Panc1 (cell line): ENCODE results near the gene CCDC88A. TPM values are rescaled to one million over a fixed set of nuclear protein-coding genes. Genes with fewer than 3 reads are reported as not detected.

Experiments
- ATAC-seq: fragments of 200-7000 bp; cut with Tn5 transposase; 2 replicates; pipeline ENCODE4 v1.9.1; 2020; ENCODE audit warnings: mild to moderate bottlenecking, moderate library complexity
- Bru-seq: library from RNA; stranded (reverse); fragments of 400-500 nt; gene quantifications from one replicate; lab custom pipeline; 2021; lab: Mats Ljungman, UMichigan
- BruChase-seq, 2 experiments: library from RNA; stranded (reverse); fragments of 400-500 nt; gene quantifications; one replicate each; lab custom pipeline; 2021; lab: Mats Ljungman, UMichigan
- BruUV-seq: library from RNA; stranded (reverse); fragments of 400-500 nt; replicated peaks from 2 replicates; lab custom pipeline; 2021; lab: Mats Ljungman, UMichigan
- CTCF ChIA-PET: fragments of 300-600 bp; sonication (Branson Sonifier 250); formaldehyde crosslinking; loops from one replicate; lab custom pipeline; 2022; ENCODE audit warnings: antibody characterized with exemption; lab: Charles Lee
- POLR2A ChIA-PET: fragments of 300-600 bp; sonication (Branson Sonifier 250); formaldehyde crosslinking; loops from one replicate; lab custom pipeline; 2022; ENCODE audit warnings: antibody characterized with exemption; lab: Charles Lee
- DNase-seq: peaks from one replicate; pipeline ENCODE4 v3.0.0-alpha.2; 2010; ENCODE audit warnings: low read depth, low spot score
- H3K27ac ChIP-seq: 2 replicates; pipeline ENCODE4 v1.5.1; 2011; ENCODE audit warnings: mild to moderate bottlenecking, low read length, inconsistent platforms
- H3K27me3 ChIP-seq: fragments of 200-500 bp; sonication (Bioruptor generic); 2 replicates; pipeline ENCODE4 v1.6.0; 2014; ENCODE audit warnings: low read length, inconsistent platforms; ENCODE audit not compliant: control insufficient read depth, insufficient read depth
- H3K36me3 ChIP-seq: fragments of 200-500 bp; sonication (Bioruptor generic); 2 replicates; pipeline ENCODE4 v1.5.1; 2014; ENCODE audit warnings: inconsistent platforms, mild to moderate bottlenecking, low read length, moderate library complexity; ENCODE audit not compliant: control insufficient read depth, insufficient read depth
- H3K4me1 ChIP-seq: 2 replicates; pipeline ENCODE4 v1.5.1; 2011; ENCODE audit warnings: inconsistent platforms, mild to moderate bottlenecking, low read length, moderate library complexity; ENCODE audit not compliant: control insufficient read depth, insufficient read depth
- H3K4me3 ChIP-seq, 2 experiments: 2 replicates each; pipeline ENCODE4 v1.5.1; 2011 to 2012; ENCODE audit warnings: low read depth in 2 of 2, low read length in 2 of 2, mild to moderate bottlenecking in 2 of 2, inconsistent platforms in 1 of 2, moderate library complexity in 1 of 2
- H3K9me3 ChIP-seq: fragments of 200-500 bp; sonication (Bioruptor generic); 2 replicates; pipeline ENCODE4 v1.5.1; 2014; ENCODE audit warnings: low read depth, mild to moderate bottlenecking, inconsistent platforms, low read length, moderate library complexity; ENCODE audit not compliant: control insufficient read depth, insufficient read depth
- POLR2AphosphoS5 ChIP-seq: IDR thresholded peaks from 2 replicates; pipeline ENCODE4 v1.6.1; 2012; ENCODE audit warnings: mild to moderate bottlenecking, low read depth, low read length, moderate library complexity
- REST ChIP-seq, 2 experiments: IDR thresholded peaks; 2 replicates each; pipeline ENCODE4 v1.6.1; 2011 to 2012; ENCODE audit warnings: low read depth in 2 of 2, control low read depth in 1 of 2, low read length in 1 of 2, mild to moderate bottlenecking in 1 of 2, moderate library complexity in 1 of 2; ENCODE audit not compliant: insufficient read depth in 1 of 2
- SIN3A ChIP-seq: IDR thresholded peaks from 2 replicates; pipeline ENCODE4 v1.6.1; 2012; ENCODE audit warnings: low read depth, mild to moderate bottlenecking, low read length, moderate library complexity, borderline replicate concordance; ENCODE audit not compliant: insufficient read depth
- TCF7L2 ChIP-seq: IDR thresholded peaks from 2 replicates; pipeline ENCODE4 v1.6.1; 2011; ENCODE audit warnings: mild to moderate bottlenecking, low read depth, low read length, inconsistent platforms
- in situ Hi-C: cut with HindIII; loops from 2 replicates; pipeline ENCODE4 v1.10.0; 2016; ENCODE audit warnings: low sequenced_read_pairs, low pct_unique_long_range_greater_than_20kb
- intact Hi-C: fragments of 100-400 bp; cut with micrococcal nuclease; formaldehyde crosslinking; loops from one replicate; pipeline ENCODE4 v1.10.0; 2022; ENCODE audit not compliant: unreplicated experiment
- long read RNA-seq: library from polyadenylated mRNA; unstranded; transcript quantifications from one replicate; pipeline ENCODE4 v2.0.0, GENCODE V29; 2021; ENCODE audit not compliant: unreplicated experiment
- polyA plus RNA-seq: library from polyadenylated mRNA; unstranded; fragments of >200 nt; gene quantifications from one replicate; pipeline ENCODE4 v1.2.1, GENCODE V29; 2012; ENCODE audit warnings: missing spikeins; ENCODE audit not compliant: insufficient read length
- total RNA-seq: library from RNA; stranded (reverse); gene quantifications from one replicate; pipeline ENCODE4 v1.2.1, GENCODE V29; 2021; ENCODE audit not compliant: unreplicated experiment
- TF ChIP-seq, protein P1 (sequence below): fragments of 450-650 bp; IDR thresholded peaks from 2 replicates; pipeline ENCODE4 v1.5.1; 2017; ENCODE audit warnings: mild to moderate bottlenecking

CCDC88A gene, protein sequence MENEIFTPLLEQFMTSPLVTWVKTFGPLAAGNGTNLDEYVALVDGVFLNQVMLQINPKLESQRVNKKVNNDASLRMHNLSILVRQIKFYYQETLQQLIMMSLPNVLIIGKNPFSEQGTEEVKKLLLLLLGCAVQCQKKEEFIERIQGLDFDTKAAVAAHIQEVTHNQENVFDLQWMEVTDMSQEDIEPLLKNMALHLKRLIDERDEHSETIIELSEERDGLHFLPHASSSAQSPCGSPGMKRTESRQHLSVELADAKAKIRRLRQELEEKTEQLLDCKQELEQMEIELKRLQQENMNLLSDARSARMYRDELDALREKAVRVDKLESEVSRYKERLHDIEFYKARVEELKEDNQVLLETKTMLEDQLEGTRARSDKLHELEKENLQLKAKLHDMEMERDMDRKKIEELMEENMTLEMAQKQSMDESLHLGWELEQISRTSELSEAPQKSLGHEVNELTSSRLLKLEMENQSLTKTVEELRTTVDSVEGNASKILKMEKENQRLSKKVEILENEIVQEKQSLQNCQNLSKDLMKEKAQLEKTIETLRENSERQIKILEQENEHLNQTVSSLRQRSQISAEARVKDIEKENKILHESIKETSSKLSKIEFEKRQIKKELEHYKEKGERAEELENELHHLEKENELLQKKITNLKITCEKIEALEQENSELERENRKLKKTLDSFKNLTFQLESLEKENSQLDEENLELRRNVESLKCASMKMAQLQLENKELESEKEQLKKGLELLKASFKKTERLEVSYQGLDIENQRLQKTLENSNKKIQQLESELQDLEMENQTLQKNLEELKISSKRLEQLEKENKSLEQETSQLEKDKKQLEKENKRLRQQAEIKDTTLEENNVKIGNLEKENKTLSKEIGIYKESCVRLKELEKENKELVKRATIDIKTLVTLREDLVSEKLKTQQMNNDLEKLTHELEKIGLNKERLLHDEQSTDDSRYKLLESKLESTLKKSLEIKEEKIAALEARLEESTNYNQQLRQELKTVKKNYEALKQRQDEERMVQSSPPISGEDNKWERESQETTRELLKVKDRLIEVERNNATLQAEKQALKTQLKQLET (N-terminal part only)
- total RNA-seq (99.8 TPM), Bru-seq, nascent RNA (percentile 88 among the genes with signal in this experiment), BruChase-seq, experiment 1, labeled RNA remaining after a 2-hour chase (percentile 88 among the genes with signal in this experiment), BruChase-seq, experiment 2, labeled RNA remaining after a 6-hour chase (percentile 92 among the genes with signal in this experiment)
- polyA plus RNA-seq: 30.8 TPM
- long read RNA-seq, full-length matches to known transcripts: 7 of 150 reads
- long read RNA-seq, partial matches to known transcripts: 114 of 150 reads
- long read RNA-seq, other reads (novel, unspliced or antisense): 29 of 150 reads

DNA sequence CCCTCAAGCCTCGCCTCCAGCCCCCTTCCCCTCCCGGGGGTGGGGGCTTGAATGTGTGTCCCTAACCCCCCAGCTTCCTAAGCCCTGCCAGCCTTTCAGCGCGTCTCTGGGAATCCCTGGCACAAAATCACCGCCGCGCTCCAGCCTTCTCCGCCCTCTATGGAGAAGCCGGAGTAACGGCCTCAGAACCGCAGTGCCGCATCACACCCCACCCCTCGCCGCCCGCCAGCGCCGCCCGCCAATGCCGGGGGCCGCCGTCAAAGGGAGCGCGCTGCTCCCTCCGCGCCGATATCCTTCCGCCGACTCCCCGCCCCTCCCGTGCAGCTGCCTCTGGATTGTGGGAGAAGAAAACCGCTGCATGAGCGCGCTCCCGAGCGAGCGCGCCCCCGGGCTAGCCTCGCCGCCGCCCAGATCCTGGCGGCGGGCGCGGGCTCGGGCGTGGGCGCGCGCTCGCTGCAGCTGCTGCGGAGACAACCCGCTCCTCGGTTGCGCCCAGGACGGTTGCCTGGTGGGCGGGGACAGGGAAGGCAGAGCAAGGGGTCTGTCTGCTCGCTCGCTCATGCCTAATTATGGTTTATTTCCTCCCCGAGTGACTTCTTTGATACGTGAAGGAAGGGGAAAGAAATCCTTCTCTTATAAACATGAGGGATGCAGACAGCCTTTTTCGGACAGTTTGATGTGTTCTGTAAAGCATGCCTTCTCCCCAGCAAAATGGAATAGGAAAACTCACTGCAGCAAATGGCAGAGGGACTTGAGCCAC is at the start of gene CCDC88A:
CCDC88A (minus strand) TSS at position 178 of the 760 bp plus-strand sequence. CDS start 777 bp downstream, outside the sequence.
- no TSS peak for BruUV-seq
- CTCF ChIA-PET: interaction anchor here (1.0 kb wide), 1 partner anchor 92 kb away, joined by 4 read pairs; no protein-coding TSS in a partner anchor
- no peaks in the 10 kb centered on the region for H3K27me3 ChIP-seq
- in situ Hi-C loops: no loop called here
- H3K27ac ChIP-seq: peak within 1 kb of the TSS; percentile 95
- peak; percentile 86; the same call in 1 of the 2 replicates for TF ChIP-seq SIN3A
- TF ChIP-seq REST (IDR thresholded peaks at IDR 0.05; ENCODE audit: insufficient read depth in 1 of 2, low read depth in 2 of 2, low read length in 1 of 2): peak; percentile 24 to 65; a peak in 1 of 4 replicates
- peak; percentile 98 for TF ChIP-seq TCF7L2
- TF ChIP-seq, protein P1, sequence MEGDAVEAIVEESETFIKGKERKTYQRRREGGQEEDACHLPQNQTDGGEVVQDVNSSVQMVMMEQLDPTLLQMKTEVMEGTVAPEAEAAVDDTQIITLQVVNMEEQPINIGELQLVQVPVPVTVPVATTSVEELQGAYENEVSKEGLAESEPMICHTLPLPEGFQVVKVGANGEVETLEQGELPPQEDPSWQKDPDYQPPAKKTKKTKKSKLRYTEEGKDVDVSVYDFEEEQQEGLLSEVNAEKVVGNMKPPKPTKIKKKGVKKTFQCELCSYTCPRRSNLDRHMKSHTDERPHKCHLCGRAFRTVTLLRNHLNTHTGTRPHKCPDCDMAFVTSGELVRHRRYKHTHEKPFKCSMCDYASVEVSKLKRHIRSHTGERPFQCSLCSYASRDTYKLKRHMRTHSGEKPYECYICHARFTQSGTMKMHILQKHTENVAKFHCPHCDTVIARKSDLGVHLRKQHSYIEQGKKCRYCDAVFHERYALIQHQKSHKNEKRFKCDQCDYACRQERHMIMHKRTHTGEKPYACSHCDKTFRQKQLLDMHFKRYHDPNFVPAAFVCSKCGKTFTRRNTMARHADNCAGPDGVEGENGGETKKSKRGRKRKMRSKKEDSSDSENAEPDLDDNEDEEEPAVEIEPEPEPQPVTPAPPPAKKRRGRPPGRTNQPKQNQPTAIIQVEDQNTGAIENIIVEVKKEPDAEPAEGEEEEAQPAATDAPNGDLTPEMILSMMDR: no peak
- peak; percentile 95 for TF ChIP-seq POLR2AphosphoS5
- no peaks in the 10 kb centered on the region for H3K36me3 ChIP-seq
- H3K4me1 ChIP-seq: peaks cover 11% of the 10 kb centered on the region; the same call in 1 of the 2 replicates
- intact Hi-C loops: loop anchor here (5.0 kb wide), 1 partner anchor 92 kb away; no protein-coding TSS in a partner anchor
- peak within 1 kb of the TSS; percentile 74 to 96 for H3K4me3 ChIP-seq
- POLR2A ChIA-PET: interaction anchor here (1.0 kb wide), 1 partner anchor 8 kb away, joined by 3 read pairs; no protein-coding TSS in a partner anchor
- no peaks in the 10 kb centered on the region for H3K9me3 ChIP-seq
- peak; percentile 95 for ATAC-seq
- peak; percentile 83 for DNase-seq
